DND-41 (cell line): ENCODE measurements around the gene RAB6B.

ENCODE experiments used
- CTCF ChIP-seq: IDR thresholded peaks from 2 replicates; pipeline ENCODE4 v1.5.1; 2012; ENCODE audit warnings: borderline replicate concordance, low read length, moderate library complexity, mild to moderate bottlenecking; ENCODE audit not compliant: poor library complexity, severe bottlenecking; ENCODE audit errors: extremely low read depth
- EZH2 ChIP-seq: IDR thresholded peaks from 3 replicates; pipeline ENCODE4 v1.6.1; 2012; ENCODE audit warnings: borderline replicate concordance, low read depth, mild to moderate bottlenecking, moderate library complexity, low read length, inconsistent platforms; ENCODE audit not compliant: severe bottlenecking

GRCh38 chr3:133935843-133936769 is 40.4 kb upstream of the RAB6B start:
- TF ChIP-seq CTCF (no peak), EZH2 (no peak)
